HG03469 (cell line): ENCODE data around the gene CPLANE1.
"Not testable (repeated sequence)": the region's sequence is repeated elsewhere in the genome, so short reads cannot be mapped to it uniquely, and the experiment has no call there.

ENCODE experiments used
- ATAC-seq: cut with Tn5 transposase; IDR thresholded peaks from one replicate; pipeline ENCODE4 v1.9.1; 2021; ENCODE audit warnings: mild to moderate bottlenecking, moderate library complexity, moderate number of reproducible peaks; ENCODE audit not compliant: unreplicated experiment

The CPLANE1 gene

GRCh38 chr5:37208883-37209797 is 40.0 kb downstream of the CPLANE1 start:
- no peak for ATAC-seq

- no peak for ATAC-seq
These were observed 41.4 kb downstream of the CPLANE1 start for GRCh38 chr5:37207802-37208201.

GRCh38 chr5:37206736-37207135 is 42.4 kb downstream of the CPLANE1 start:
- no peak for ATAC-seq

- ATAC-seq, result no peak
These were observed 50.3 kb downstream of the CPLANE1 start for GRCh38 chr5:37198842-37199241.

- ATAC-seq, result no peak
These were observed 51.1 kb downstream of the CPLANE1 start for GRCh38 chr5:37198061-37198460.

- ATAC-seq, result peak; percentile 60
These were observed 51.7 kb downstream of the CPLANE1 start for GRCh38 chr5:37197340-37198050.

- no peak for ATAC-seq
These were observed 58.6 kb downstream of the CPLANE1 start for GRCh38 chr5:37190592-37190991.

GRCh38 chr5:37189355-37189754 is 59.8 kb downstream of the CPLANE1 start:
- ATAC-seq, result no peak

- ATAC-seq, result no peak
These were observed 61.7 kb downstream of the CPLANE1 start for GRCh38 chr5:37187465-37187977.

GRCh38 chr5:37184748-37185364 is 64.3 kb downstream of the CPLANE1 start:
- ATAC-seq, result peak; percentile 87

- no peak for ATAC-seq
These were observed 66.5 kb downstream of the CPLANE1 start for GRCh38 chr5:37182667-37183066.

GRCh38 chr5:37174928-37175327 is 74.2 kb downstream of the CPLANE1 start:
- ATAC-seq, result no peak

GRCh38 chr5:37172957-37173356 is 76.2 kb downstream of the CPLANE1 start:
- ATAC-seq, result no peak

- no peak for ATAC-seq
These were observed 78.3 kb downstream of the CPLANE1 start for GRCh38 chr5:37170856-37171255.

GRCh38 chr5:37166197-37166596 is 83.0 kb downstream of the CPLANE1 start:
- ATAC-seq, result no peak

GRCh38 chr5:37165761-37166160 is 83.4 kb downstream of the CPLANE1 start:
- ATAC-seq, result no peak

GRCh38 chr5:37153661-37154060 is 95.5 kb downstream of the CPLANE1 start:
- ATAC-seq, result no peak

- ATAC-seq, result no peak
These were observed 102.3 kb downstream of the CPLANE1 start for GRCh38 chr5:37146896-37147295.

- ATAC-seq, result no peak
These were observed 112.5 kb downstream of the CPLANE1 start for GRCh38 chr5:37136694-37137093.

GRCh38 chr5:37135312-37135711 is 113.9 kb downstream of the CPLANE1 start:
- not testable (repeated sequence) for ATAC-seq

GRCh38 chr5:37133939-37134338 is 115.2 kb downstream of the CPLANE1 start:
- ATAC-seq, result no peak
